HS-27A (cell line): ENCODE results near the gene ABCA2.

ENCODE experiments used
- DNase-seq: peaks from one replicate; pipeline ENCODE4 v3.0.0-alpha.2; 2012; ENCODE audit warnings: low read depth, missing footprints

Gene ABCA2

DNA sequence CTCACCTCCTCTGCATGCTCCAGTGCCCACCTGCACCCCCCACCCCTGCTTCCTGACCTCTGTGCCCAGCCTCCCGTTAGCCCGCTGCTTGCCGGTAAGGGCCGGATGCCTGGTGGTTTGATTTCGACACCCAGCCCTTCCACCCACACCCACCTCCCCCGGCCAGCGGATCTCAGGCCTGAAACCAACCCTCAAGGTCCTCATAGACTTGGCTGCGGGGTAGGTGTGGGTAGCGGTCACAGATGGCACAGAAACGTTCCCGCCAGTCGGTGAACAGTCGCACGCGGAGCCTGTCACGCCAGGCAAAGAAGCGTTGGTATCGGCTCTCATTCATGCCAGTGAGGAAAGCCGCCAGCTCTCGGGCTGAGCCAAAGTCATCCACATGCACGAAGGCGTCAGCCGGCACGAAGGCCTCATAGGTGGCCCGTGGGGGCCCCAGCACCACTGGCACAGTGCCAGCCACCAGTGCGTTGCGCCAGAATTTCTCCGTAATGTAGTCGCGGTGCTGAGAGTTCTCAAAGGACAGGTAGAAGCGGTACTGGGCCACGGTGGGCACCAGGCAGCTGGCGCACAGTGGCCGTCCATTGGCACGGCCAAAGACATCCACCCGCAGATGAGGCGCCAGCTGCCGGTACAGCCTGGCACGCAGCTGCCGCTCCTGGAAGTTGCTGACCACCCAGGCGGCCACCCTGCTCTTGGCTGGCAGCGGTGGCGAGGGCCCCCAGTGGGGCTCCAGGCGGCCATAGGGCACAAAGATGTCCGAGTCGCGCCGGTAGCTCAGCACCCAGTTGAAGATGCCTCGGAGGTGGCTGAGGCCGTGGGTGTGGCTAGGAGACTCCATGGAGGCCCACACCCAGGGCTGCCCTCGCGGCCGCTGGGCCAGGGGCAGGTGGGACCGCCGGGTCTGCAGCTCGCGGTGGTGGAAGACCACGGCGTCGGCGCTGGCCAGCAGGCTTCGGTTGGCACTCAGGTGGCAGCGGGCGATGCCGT is 2.8 kb upstream of the ABCA2 start:
- DNase-seq, result no peak

DNA sequence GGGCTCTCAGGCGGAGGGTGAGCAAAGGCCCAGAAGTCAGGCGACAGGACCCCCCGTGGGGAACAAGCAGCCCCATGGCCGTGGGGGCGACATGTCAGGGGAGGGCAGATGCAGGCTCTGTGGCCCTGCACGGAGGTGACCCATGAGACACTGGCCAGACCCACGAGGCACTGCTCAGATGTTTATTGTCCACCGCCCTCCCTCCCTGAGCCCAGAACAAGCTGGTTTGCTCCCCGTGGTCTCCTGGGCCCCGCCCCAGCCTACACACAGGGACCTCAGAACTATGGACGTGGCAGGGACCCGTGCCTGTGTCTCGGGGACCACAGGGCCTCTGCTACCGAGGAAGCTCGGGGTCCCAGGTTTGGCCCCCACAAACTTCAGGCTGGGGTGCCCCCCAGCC is 2.0 kb upstream of the ABCA2 start:
- DNase-seq, result no peak

DNA sequence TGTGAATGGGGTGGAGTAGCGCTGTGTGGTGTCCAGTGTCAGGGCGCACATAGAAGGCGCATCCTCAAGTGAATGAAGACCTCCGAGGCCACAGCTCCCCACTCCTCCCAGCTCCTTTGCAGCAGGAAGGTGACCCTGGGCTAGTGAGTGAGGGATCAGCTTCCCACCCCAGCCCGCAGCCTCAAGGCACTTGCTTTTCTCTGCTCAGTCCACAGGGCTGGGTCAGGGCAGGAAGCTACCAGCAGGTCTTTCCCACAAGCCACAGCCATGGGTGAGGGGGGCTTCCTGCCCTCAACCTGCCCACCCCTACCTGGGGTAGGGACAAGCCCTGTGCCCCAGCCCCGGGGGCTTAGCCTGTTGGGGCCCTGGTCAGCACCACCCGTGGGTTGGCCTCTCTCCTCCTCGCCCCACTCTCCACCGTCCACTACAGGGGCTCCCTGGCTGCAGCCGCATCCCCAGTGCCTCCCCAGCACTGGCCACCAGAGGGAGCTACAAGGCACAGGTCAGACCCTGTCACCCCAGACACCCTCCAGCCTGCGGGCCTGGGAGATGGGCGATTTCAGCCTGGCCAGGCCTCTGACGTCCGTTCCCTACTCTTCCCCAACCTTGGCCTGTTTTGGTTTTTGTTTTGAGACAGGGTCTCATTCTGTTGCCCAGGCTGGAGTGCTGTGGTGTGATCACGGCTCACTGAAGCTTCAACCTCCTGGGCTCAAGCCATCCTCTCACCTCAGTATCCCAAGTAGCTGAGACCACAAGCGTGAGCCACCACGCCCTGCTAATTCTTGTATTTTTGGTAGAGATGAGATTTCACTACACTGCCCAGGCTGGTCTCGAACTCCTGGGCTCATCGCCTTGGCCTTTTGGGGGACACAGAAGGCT is 1.3 kb upstream of the ABCA2 start:
- no peak for DNase-seq

DNA sequence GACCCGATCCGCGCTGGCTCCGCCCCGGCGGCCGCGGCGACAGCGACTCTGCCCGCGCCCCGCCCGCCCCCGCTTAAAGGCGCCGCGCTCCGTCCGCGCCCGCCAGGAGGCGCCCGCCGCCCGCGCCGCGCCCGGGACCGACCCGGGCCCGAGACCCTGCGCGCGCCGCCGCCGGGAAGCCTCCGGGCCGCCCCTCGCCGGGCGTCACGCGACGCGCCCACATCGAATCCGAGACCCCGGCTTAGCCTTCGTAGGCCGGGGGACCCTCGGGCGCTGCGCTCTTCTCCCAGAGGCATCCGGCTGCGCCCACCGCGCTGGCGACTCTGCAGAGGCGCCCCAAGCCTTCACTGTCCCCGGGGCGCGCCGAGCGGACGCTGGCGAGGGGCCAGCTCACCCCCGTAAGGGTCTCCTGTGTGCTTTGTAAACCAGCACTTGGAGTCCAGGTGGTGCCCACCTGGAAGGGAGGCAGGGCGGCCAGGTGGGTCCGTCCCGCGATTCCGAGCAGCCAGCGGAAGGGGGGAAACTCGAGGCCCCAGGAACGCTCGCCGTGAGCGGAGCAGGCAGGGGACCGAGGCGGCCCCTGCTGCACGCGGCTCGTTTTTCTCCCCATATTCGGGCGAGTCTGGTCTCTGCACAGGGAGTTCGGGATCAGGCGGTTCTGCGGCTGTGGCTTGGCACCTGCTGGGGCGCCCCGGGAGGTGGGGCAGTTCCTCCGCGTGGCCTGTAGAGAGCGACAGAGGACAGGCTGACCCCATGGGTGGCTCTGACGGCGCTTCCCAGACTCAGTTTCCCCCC is 423 bp upstream of the ABCA2 start:
- no peak for DNase-seq

DNA sequence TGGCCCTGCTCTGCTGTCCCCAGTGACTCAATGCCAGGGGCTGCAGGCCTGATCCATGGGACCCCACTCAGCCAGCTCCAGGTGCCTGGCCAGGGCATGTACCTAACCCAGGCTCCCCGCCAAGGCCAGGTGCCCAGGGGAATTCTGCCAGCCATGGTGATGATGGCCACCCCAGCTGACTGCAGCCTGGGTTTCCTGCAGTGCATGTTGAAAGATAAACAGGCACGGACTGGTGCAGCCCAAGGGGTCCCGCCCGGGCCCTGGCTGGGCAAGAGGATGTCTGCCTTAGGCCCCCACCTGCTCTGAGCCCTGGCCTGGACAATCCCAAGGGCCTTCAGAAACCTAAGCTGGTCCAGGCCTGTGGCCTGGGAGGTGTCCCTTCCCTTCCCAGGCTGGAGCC is 1.2 kb downstream of the ABCA2 start:
- DNase-seq, result no peak

DNA sequence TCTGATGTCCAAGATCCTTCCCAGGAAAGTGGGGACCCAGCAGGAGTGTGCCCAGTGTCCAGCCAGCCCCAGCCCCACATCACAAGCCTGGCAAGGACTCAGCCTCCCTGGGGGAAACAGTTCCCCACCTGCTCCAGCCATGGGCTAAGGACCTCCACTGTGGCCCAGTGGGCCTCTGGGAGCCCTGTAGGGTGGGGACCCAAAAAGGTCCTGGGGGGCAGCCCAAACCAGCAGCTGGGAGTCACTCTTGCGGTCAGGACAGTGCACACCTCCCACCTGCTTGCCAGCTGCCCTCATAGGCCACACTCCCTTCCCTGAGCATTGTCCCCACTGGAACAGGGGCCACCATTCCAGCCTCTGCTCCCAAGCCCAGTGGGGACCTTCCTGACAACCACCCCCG is 1.7 kb downstream of the ABCA2 start:
- DNase-seq, result no peak

DNA sequence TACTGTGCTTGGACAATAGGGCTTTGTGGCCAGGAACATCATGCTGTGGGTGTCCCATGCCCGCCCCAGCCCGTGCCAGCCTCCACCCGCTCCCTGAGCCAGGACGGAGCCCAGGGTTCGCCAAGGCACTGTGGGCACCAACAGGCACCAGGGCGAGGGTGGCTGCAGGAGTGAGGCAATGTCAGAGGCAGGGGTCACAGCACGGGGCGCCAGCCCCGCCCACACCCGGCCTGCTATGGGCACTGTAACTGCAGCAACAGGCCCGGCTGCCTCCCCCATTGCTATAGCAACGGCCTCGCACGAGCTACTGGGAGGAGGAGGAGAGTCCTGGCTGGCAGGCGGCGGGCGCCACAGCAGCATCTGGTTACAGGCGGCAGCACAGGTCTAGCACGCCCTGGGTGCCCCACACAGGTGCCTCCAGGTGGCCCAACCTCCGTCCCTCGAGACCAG is 2.5 kb downstream of the ABCA2 start:
- DNase-seq, result no peak

DNA sequence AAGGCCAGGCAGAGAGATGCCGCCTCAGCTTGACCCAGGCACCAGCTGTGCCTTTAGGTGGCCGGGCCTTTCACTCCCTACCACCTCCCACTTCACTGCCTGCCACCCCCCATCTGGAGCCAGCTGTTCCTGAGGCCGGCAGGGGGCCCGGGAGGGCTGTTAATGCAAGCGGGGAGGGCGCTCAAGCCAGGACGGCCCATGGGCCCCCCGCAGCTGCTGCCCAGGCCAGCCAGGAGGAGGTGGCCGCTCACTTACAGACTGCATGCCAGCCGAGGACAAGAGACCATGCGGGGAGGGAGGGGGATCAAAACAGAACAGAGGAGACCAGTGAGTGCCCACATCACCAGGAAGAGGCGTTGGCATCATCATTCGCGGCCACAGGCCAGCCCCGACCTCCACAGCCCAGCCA is 4.5 kb downstream of the ABCA2 start:
- no peak for DNase-seq

DNA sequence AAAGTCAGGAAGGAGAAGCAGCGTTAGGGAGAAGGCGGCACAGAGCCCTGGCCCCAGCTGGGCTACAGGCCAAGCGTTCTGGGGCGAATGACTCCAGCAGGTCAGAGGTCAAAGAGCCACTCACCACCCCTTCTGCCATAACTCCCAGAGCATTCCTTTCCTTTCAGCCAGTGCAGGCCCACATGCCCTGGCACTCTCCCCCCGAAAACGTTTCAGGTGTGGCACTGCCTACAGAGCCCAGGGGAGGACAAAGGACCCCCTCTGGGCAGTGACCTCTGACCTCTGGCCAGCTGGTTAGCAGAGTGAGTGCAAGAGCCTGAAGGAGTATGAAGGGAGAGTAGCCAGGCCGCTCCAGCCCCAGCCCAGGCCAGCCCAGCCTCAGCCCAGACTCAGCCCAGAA is 4.9 kb downstream of the ABCA2 start:
- DNase-seq, result no peak

DNA sequence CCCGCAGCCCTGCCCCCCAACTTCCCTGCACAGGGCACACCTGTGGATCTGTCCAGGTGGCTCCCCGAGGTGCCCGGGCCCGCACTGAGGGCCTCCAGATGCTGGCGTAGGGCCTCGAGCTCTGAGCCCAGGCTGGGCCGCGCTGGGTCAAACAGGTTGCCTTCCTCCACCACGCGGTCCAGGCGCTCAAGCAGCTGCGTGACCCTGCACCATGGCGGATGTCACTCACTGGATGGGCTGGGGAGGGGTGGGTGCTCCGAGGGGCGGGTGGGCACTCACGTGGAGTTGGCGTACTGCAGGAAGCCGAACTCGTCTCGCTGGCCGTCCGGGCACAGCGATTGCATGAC is 5.4 kb downstream of the ABCA2 start:
- no peak for DNase-seq

DNA sequence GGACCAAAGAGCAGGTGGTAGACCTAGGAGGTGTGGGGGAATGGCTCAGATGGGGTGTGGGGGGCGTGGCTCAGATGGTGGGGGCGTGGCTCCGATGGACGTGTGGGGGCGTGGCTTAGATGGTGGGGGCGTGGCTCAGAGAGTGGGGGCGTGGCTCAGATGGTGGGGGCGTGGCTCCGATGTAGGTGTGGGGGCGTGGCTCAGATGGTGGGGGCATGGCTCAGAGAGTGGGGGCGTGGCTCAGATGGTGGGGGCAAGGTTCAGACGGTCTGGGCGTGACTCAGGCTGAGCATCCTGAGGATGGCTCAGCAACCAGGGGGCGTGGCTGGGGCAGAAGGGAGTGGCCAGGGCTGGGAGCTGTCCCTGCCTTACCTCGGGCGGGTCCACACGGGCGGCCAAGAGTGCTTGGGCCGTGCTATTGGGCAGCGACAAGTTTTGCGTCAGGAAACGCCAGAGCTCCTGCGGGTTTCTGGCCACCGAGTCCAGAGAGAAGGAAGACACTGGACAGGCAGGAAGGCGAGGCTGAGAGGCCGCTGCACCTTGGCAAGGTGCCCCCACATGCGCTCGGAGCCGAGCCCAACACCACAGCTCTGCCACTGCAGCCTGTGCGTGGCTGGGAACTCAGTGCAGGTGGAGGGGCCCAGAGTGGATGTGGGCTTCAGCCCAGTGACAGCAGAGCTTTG is 5.9 kb downstream of the ABCA2 start:
- DNase-seq, result no peak

DNA sequence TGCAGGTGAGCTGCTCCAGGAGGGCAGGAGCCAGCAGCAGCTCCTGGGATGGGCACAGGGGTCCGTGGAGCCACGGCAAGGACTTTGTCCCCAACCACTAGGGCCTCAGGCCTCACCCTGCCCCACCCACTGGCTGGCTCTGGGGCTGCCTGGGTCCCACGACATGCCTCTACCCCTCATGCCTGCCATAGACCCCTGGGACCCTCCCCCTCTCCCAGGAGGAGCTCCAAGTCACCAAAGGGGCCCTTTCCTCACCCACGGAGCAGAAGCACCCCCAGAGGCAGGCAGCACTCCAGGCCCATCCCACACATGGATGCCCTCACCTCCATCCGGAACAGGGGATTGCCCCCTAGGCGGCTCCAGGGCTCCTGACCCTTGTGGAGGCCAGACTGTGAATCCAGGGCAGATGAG is 6.5 kb downstream of the ABCA2 start:
- DNase-seq, result no peak

DNA sequence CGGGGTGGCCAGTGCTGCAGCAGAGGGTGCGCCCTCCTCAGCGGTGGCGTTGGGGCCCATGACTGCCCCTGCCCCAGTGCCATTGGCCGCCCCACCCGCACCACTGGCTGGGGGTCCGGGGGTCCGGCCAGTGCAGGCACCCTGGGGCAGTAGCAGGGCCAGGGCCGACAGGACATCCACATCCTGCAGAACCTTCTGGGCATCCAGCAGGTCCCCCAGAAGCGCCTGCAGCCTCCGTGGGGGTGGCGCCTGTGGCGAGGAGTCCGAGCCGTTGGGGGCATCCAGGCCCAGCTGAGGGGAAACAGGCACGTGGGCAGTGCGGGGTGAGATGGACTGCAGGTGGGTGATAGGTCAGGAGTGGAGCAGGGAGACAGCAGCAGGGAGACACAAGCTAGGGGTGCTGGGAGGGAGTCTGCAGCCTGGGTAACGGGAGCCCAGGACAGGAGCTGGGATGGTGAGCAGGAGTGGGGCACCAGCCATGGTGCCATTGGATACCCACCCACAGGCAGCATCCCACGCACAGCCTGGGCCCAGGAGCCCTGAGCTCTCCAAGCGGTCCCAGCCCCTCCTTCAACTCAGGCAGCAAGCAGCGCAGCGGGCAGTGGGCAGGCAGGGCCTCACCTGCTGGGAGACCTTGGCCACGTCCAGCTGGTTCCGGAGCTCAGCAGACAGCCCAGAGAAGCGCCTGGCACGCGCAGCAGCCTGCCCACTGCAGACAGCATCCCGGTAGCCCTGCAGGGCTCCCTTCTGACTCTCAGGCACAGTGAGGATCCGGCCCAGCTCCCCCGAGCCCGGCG is 7.1 kb downstream of the ABCA2 start:
- DNase-seq, result no peak

DNA sequence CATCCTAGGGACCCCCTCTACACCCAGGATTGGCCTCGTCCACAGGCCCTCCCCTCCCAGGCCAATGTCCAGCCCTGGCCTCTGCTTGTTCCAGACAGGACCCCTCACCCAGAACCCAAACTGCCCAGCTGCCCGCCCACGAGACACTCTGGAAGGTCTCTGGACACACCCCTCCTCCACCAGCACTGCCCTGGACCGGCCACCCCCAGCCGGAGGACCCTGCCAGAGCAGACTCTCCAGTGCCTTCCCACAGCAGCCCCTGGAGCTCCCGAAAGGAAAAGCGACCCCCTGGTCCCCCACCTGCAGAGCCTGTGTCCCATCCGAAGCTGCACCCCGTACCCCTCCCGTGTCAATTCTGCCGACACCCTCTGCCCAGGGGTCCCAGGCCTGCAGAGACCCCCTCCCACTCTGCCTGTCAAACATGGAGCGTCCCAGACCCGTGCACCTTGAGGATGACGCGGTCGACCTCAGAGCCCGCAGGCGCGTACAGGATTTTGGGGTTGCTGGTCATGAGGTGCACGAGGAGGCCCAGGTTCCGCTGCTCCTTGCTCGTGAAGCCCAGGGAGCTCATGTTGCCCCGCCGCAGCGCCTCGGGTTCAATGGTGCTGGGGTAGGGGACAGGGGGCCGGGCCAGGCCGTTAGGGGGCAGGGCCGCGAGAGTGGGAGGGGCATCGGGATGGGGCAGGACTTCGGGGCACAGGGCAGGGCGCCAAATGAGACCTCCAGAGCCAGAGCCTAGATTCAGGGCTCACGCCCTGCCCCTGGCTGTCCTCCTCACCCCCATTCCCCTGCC is 8.0 kb downstream of the ABCA2 start:
- DNase-seq, result no peak

DNA sequence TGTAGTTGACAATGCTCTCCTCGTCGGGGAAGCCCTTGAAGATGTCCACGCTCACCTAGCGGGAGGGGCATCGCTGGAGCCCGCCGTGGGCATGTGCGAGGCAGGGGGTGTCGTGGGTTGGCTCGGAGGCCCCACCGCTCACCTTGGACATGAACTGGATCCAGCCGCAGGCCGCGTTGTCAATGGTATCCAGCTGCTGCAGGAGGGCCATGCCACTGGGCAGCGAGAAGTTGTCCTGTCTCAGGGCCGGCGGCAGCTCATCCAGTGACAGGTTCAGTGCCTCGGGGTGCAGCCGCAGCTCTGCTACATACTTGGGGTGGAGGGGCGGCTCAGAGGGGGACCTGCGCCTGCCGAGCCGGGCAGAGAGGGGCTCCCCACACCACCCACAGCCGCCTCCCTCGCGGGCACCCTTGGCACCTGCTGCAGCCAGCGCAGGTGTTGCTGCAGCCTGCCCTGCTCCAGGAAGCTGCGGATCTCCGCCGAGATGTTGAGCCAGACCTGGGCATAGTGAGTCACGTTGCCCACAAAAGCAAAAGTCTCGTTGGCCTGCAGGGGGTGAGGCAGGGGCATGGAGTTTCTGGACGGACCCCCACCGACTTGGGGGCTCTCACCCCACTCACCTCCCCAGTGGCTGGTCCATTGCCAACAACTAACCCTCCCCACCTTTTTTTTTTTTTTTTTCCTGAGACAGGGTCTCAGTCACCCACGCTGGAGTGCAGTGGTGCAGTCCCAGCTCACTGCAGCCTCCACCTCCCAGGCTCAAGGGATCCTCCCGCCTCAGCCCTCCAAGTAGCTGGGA is 9.1 kb downstream of the ABCA2 start:
- no peak for DNase-seq

DNA sequence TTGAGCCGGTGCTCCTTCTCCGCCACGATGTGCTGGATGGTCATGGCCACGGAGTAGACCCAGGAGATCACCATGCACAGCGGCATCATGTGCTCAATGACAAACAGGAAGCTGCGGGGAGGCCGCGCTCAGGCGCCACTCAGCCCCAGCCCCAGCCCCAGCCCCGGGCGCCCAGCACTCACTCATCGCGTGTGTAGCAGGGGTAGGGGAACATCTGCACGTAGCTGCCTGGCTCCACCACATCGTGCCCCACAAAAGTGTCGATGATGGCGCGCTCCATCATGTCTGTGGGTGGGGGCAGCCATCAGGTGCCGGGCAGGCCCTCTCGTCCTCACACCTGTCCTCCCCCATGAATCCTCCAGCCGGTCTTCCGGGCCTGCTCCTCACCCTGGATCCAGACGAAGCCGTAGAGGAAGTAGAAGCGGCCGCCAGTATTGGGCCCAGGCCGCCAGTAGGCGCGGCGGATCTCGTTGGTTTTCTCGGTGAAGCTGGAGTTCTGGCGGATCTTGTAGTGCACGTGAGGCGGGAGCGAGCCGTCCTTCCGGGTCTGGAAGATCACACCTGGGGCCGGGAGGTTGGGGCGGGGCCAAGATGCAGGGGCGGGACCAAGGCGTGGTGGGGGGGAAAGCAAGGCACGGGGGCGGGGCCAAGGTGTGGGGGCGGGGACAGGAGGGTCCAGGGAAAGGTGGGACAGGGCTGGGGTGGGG is 10.1 kb downstream of the ABCA2 start:
- no peak for DNase-seq

DNA sequence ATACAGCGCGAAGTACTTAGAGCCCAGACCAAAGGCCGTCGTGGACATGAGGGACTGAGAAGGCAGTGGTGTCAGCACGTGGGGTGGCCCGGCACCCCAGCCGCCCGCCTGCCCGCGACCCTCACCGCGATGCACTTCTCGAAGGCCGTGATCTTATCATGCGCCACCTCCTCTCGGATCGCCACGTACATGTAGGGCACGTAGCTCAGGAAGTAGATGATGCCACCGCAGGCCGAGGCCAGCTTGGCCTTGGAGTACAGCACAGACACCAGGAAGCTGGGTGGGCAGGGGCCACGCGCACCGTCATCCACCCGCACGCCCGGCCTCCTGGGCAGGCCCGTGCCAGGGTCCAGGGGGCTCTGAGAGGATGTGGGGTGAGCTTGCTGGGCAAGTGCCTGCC is 11.0 kb downstream of the ABCA2 start:
- no peak for DNase-seq

DNA sequence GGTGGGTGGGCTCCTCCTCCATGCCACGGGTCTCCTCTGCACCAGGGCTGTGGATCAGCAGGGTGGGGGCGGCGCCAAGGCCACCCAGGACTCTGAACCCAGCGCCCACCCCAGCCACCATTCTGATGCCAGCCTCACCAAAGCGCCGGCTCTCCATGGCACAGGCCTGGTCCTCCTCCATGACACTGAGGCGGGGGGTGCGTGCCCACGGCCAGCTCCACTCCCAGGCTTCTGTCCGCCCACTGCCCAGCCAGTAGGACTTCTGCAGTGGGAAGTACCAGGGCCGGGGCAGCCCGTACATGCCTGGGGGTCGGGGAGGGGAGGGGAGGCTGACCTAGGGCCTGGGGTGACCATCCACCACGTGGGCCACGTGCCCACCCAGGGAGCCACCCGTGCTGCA is 11.6 kb downstream of the ABCA2 start:
- no peak for DNase-seq
